GM12892 (cell line): ENCODE data around the gene GLRX5.

ENCODE experiments used
- DNase-seq: peaks from one replicate; pipeline ENCODE4 v3.0.0; 2011; ENCODE audit not compliant: insufficient read length
- FAIRE-seq: peaks from 2 replicates; lab custom pipeline; 2011; peaks lifted over from hg19 to GRCh38; lab: Jason Lieb, UNC
- POLR2A ChIP-seq: IDR thresholded peaks from 2 replicates; pipeline ENCODE4 v1.6.1; 2011; ENCODE audit warnings: low read depth, low read length, control low read depth
- POLR2AphosphoS5 ChIP-seq: IDR thresholded peaks from 2 replicates; pipeline ENCODE4 v1.6.1; 2011; ENCODE audit warnings: low read depth, low read length, control low read depth
- TAF1 ChIP-seq: IDR thresholded peaks from 2 replicates; pipeline ENCODE4 v1.6.1; 2011; ENCODE audit warnings: low read depth, mild to moderate bottlenecking, control low read depth, low read length, borderline replicate concordance

GLRX5 gene

DNA sequence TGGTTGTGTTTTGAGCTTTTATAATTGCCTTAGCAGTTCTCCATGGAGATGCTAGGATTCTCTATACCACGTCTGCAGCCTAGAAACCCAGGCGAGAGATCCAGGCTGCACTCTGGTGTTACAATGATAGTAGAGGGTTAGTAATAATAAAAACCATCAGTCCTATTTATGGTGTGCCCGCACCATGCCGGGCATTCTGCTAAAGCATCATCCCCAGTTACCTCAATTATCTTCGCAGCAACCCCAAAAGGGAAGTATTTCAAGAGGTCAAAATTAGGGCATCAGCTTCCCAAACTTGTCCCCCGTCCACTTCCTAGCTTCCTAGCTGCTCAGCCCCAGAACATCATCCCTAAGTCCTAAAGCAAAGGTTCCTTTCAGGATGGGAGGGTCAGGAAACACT, 21.6 kb upstream of the GLRX5 start:
- no peak for TF ChIP-seq TAF1
- no peak for TF ChIP-seq POLR2A
- no peak for TF ChIP-seq POLR2AphosphoS5
- DNase-seq (no peak), FAIRE-seq (no peak)

GRCh38 chr14:95514131-95515079, 20.4 kb upstream of the GLRX5 start:
- 0 out of 2 replicates have a peak, but pooled peaks have one; percentile 9 for TF ChIP-seq POLR2A
- no peak for TF ChIP-seq POLR2AphosphoS5
- no peak for TF ChIP-seq TAF1
- FAIRE-seq, result no peak
- no peak for DNase-seq

DNA sequence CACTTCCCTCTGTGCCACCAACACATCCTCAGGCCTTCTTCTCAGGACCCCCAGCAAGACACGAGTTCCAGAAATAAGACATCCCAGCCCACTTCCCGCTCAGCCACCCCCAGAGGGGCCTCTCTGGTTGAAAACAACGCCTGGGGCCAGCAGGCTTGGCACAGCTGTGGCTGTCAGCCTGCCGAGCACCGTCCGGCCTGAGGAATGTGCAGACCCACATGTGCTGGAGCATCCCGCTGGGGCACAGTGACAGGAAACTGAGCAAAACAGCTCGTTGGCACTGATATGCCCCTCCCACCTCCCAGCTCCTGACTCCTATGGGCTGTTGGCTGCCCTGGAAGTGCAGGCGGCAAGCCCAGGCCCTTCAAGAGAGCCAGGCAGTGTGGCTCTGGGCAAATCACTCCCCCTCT, 19.8 kb upstream of the GLRX5 start:
- FAIRE-seq (peak; percentile 14), DNase-seq (no peak)
- no peak for TF ChIP-seq POLR2A
- no peak for TF ChIP-seq TAF1
- no peak; the same call in 1 of the 2 replicates for TF ChIP-seq POLR2AphosphoS5

- DNase-seq (peak; percentile 95), FAIRE-seq (no peak)
- no peak for TF ChIP-seq TAF1
- no peak for TF ChIP-seq POLR2AphosphoS5
- TF ChIP-seq POLR2A, result peak; percentile 64
Measured at GRCh38 chr14:95515596-95516552, 19.0 kb upstream of the GLRX5 start.

DNA sequence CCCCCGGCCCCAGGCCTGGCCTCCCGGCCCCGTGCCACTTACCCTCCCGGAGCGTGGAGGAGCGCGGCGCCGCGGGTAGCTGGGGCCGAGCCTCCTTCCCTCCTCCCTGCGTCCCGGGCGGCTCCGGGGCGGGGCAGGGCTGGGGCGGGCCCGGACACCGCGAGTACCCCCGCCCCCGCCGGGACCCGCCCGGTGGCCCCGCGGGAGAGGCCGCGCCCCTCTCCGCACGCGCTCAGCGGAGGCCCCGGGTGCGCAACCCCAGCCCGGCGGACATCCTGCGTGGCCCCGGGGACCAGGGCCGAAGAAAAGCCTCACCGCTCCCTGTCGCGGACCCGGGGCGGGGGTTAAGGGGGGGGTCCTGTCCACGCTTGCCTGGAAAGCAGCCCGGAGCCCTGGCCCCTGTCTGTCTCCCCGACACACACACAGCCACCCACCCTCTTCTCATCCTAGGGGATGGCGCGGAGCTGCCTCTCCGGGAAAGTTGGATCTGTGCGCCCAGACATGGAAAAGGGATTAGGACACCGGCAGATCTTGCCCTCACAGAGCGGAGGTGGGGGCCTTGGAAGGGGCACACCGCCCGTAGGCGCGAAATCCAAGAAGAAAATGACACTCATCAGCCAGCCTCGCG, 18.2 kb upstream of the GLRX5 start, which contains the start of gene SYNE3:
Gene SYNE3 (minus strand): TSS at position 97 of the 628 bp plus-strand sequence. CDS start 40,829 bp downstream, outside the sequence.
- peak; percentile 24 for FAIRE-seq

DNA sequence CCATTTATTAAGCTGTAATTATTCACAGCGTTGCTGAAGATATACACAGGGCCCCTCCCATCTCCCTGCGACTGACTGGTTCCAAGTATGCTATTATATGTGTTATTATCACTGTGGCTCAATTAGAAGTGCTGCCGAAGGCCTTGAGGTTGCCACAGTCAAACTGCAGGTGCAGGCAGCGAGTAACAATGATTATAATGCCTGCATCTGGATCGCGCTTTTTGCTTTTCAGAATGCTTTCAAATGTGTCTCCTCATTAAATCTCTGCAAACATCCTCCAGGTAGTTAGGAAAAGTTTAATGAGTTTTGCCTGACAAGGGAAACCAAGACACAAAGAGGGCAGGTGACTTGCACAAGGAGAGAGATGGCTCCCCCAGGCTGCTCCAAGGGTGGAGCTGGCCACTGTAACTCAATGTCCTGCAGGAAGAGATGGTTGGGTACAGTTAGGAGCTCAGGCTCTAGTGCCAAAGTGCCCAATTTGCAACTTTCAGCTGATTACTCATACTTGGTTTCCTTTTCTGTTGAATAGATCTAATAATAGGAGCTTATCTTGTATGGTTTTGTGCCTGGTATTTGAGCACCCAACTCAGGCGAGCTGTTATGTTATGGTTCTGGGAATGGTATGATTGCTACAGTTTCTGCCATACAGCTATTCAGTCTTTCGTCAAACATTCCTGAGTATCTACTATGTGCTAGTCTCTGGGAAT, 16.7 kb upstream of the GLRX5 start:
- FAIRE-seq (peak; percentile 85), DNase-seq (no peak)
- TF ChIP-seq TAF1 (0 out of 2 replicates have a peak, but pooled peaks have one; percentile 17), POLR2A (no peak)

More for the DNA sequence above, 18.2 kb upstream of the GLRX5 start, which contains the start of gene SYNE3:
- TF ChIP-seq TAF1 (no peak), POLR2AphosphoS5 (no peak), POLR2A (no peak)
- DNase-seq, result peak; percentile 73

- DNase-seq, result no peak
- TF ChIP-seq POLR2A (peak; percentile 41; the same call in 1 of the 2 replicates), POLR2AphosphoS5 (no peak), TAF1 (no peak)
- FAIRE-seq, result peak; percentile 90
Measured at GRCh38 chr14:95519699-95520098, 15.2 kb upstream of the GLRX5 start.

DNA sequence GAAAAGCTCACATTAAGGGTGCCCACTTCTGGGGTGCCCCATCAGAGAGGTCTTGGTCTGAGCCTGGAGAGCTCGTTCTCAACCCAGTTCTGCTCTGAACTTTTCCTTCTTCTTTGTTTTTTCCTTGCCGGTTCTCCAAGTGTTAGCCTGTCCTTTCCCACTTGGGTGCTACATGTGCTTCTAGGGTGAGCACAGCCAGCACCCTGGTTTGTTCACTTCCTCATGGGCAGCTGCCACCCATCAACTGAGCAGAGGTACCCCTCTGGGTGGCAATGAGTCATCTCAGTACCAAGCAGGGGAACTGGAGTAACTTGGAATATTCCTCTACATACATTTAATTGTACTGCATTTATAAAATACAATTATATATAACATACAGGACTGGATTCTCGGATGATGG, 14.5 kb upstream of the GLRX5 start:
- FAIRE-seq, result no peak
- no peak for DNase-seq
- TF ChIP-seq POLR2AphosphoS5 (no peak), POLR2A (no peak), TAF1 (no peak)

GRCh38 chr14:95521001-95521400, 13.8 kb upstream of the GLRX5 start:
- FAIRE-seq (no peak), DNase-seq (no peak)
- TF ChIP-seq TAF1 (no peak), POLR2A (no peak), POLR2AphosphoS5 (no peak)

- FAIRE-seq (no peak), DNase-seq (no peak)
- TF ChIP-seq POLR2A (no peak), TAF1 (no peak), POLR2AphosphoS5 (no peak)
Measured at GRCh38 chr14:95522116-95522515, 12.7 kb upstream of the GLRX5 start.
